Progenitor cell of endocrine pancreas (in vitro differentiated cells): ENCODE measurements around the gene C20orf144. TPM values are rescaled to one million over a fixed set of nuclear protein-coding genes. Genes with fewer than 3 reads are reported as not detected.

Source experiments
- DNase-seq: peaks from one replicate; pipeline ENCODE4 v3.0.0; 2021; ENCODE audit warnings: low spot score; ENCODE audit not compliant: unreplicated experiment
- H3K27ac Mint-ChIP-seq: 2 replicates; pipeline ENCODE4 v1.8.0; 2021; ENCODE audit warnings: mild to moderate bottlenecking, moderate library complexity, mixed read lengths
- H3K27me3 Mint-ChIP-seq: 2 replicates; pipeline ENCODE4 v1.8.0; 2021; ENCODE audit warnings: mixed read lengths
- H3K36me3 Mint-ChIP-seq: 2 replicates; pipeline ENCODE4 v1.8.0; 2022; ENCODE audit warnings: mixed read lengths; ENCODE audit not compliant: insufficient read depth
- H3K4me1 Mint-ChIP-seq: 2 replicates; pipeline ENCODE4 v1.8.0; 2021; ENCODE audit warnings: low read depth, mixed read lengths
- H3K4me3 Mint-ChIP-seq: 2 replicates; pipeline ENCODE4 v1.8.0; 2021; ENCODE audit warnings: low read depth, mild to moderate bottlenecking, moderate library complexity, mixed read lengths
- H3K9me3 Mint-ChIP-seq: 2 replicates; pipeline ENCODE4 v1.8.0; 2021; ENCODE audit warnings: low read depth, mixed read lengths
- long read RNA-seq: library from polyadenylated mRNA; unstranded; transcript quantifications from one replicate; pipeline ENCODE4 v2.0.0, GENCODE V29; 2020
- total RNA-seq: library from RNA; stranded (reverse); gene quantifications from 2 replicates; pipeline ENCODE4 v1.2.1, GENCODE V29; 2021
- TF ChIP-seq, protein P1 (sequence below): fragments of 200-600 bp; sonication (generic); IDR thresholded peaks from one replicate; pipeline ENCODE4 v1.5.0; 2021; ENCODE audit warnings: antibody characterized with exemption, mild to moderate bottlenecking; ENCODE audit not compliant: unreplicated experiment

The C20orf144 gene
- 0.27 TPM in 1 of 2 replicates, not detected in the other for total RNA-seq
- long read RNA-seq: 0 reads

DNA sequence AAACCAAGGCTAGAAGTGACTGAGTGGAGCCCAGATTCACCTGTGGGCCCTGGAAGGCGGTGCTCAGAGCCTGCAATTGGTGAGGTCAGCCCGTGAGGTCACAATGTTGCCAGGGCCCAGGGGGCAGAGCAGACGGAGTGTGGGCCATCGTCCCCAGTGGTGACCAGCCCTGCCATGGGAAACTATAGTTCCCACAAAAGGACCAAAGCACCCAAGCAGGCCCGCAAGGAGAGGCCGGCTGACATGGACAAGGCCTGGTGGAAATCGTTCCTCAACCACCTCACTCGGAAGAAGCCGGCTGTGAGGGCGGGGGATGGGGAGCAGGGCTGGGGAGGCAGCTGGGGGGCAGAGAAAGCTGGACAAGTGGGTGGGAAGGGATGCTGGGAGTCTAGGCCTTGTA is at the start of gene C20orf144:
Gene C20orf144 (plus strand): TSS at position 156 of the 400 bp plus-strand sequence. CDS start 19 bp downstream, at position 175.
- TF ChIP-seq, protein P1, sequence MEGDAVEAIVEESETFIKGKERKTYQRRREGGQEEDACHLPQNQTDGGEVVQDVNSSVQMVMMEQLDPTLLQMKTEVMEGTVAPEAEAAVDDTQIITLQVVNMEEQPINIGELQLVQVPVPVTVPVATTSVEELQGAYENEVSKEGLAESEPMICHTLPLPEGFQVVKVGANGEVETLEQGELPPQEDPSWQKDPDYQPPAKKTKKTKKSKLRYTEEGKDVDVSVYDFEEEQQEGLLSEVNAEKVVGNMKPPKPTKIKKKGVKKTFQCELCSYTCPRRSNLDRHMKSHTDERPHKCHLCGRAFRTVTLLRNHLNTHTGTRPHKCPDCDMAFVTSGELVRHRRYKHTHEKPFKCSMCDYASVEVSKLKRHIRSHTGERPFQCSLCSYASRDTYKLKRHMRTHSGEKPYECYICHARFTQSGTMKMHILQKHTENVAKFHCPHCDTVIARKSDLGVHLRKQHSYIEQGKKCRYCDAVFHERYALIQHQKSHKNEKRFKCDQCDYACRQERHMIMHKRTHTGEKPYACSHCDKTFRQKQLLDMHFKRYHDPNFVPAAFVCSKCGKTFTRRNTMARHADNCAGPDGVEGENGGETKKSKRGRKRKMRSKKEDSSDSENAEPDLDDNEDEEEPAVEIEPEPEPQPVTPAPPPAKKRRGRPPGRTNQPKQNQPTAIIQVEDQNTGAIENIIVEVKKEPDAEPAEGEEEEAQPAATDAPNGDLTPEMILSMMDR: no peak
- H3K27ac Mint-ChIP-seq: peak within 1 kb of the TSS; percentile 87
- H3K36me3 Mint-ChIP-seq: peaks cover 5% of the 10 kb centered on the region

DNA sequence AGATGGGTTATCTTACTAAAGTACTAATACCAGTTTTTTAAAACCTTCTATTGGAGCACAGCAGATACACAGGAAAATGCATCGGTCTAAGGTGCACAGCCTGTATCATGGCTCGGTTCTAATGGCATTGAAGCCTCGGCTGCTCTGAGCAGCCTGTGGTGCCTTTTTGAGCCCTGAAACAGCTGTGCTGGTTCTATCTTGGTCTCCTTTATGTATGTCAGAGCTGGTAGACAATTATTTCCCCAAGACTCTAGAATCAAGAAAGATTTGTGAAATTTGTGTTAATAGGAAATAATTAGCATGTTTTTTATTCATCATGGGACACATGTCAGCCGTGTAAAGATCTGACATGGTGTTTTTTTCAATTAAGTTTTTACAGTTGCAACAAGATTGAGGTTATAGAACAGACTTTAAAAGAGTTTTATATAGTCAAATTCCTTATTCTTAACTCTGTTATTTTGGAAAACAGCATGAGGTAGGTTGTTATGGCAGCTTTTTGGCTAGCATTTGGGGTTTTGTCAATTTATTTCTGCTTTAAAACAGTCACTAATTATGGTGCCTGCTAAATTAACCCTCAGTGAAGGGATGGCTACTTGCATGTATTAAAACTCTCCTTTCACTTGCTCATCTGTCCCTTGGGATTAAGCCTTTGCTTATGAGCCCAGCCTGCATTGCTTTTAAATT is 40.3 kb upstream of the C20orf144 start:
- DNase-seq: no peak
- Mint-ChIP-seq H3K4me3 (no peak overlapping the region), H3K27me3 (no peaks in the 10 kb centered on the region), H3K27ac (no peak overlapping the region), H3K36me3 (peaks cover 34% of the 10 kb centered on the region), H3K9me3 (no peaks in the 10 kb centered on the region), H3K4me1 (no peaks in the 10 kb centered on the region)
- TF ChIP-seq, protein P1: no peak

More for the DNA sequence above, at the start of gene C20orf144:
- DNase-seq: no peak
- H3K4me3 Mint-ChIP-seq: peak within 1 kb of the TSS; percentile 85
- peaks cover 11% of the 10 kb centered on the region for H3K4me1 Mint-ChIP-seq
- peaks cover 3% of the 10 kb centered on the region for H3K27me3 Mint-ChIP-seq
- no peaks in the 10 kb centered on the region for H3K9me3 Mint-ChIP-seq

DNA sequence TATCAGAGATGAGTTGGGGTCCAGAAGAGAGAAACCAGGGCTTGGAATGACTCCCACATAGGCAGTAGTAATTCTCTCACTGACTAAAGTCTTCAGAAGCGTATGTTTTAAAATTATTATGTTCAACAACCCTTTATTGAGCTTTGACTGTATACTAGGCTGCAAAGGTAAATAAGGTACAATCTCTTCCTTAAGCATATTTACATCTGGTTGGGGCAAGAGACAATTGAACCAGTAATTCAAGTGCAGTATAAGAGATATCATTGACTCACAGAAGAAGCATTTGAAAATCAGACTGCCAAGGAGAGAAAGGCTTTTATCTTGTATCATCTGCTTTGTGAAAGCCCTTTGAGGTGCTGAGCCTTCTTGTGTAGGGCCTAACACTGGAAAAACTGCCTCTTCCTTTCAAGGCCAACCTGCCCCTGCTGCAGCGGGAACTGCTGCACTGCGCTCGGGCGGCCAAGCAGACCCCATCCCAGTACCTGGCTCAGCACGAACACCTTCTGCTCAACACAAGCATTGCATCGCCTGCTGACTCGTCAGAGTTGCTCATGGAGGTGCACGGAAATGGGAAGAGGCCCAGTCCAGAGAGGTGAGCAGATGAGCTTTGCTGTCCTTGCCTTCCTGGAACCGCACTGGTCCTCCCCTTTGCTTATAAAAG is 39.3 kb upstream of the C20orf144 start:
- DNase-seq: no peak
- Mint-ChIP-seq H3K4me3 (no peak overlapping the region), H3K9me3 (no peaks in the 10 kb centered on the region), H3K27me3 (no peaks in the 10 kb centered on the region), H3K4me1 (no peaks in the 10 kb centered on the region), H3K27ac (no peak overlapping the region), H3K36me3 (peaks cover 41% of the 10 kb centered on the region)
- TF ChIP-seq, protein P1: no peak

DNA sequence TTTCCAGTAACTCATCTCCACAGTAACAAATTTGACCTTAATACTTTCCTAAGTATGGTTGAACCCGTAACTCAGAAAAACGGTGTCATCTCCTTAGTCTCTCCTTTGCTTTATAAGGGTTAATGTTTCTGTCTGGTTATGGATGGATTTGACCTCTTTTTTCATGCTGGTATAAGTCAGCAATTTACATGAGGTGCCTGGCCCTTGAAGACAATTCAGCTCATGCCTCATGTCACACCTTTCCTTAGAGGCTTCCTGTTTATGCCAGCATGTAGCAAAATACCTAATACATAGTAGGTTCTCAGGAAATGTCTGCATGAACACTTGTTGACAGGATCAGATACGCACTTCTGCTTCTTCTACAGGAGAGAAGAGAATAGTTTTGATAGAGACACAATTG is 37.7 kb upstream of the C20orf144 start:
- TF ChIP-seq, protein P1: no peak
- Mint-ChIP-seq H3K27me3 (no peaks in the 10 kb centered on the region), H3K4me1 (no peaks in the 10 kb centered on the region), H3K4me3 (no peak overlapping the region), H3K9me3 (no peaks in the 10 kb centered on the region), H3K27ac (no peak overlapping the region), H3K36me3 (peaks cover 47% of the 10 kb centered on the region)
- DNase-seq: no peak

DNA sequence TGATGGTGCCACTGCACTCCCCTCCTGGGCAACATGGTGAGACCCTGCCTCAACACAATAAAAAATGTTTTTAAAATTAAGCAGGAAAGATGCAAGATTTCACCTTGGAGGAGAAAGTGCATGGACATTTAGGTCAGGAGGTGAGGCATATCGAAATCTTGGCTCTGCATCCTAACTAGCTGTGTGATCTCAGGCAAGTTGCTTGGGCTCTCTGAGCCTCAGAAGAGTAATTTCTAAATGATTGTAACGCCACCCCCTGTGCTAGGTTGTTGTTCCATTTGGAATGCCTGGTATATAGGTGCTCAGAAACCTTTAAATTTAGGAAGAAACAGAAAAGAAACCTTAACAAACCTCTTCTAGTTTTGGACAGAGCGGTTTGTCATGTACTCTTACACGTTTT is 35.9 kb upstream of the C20orf144 start:
- TF ChIP-seq, protein P1: no peak
- H3K4me3 Mint-ChIP-seq: no peak overlapping the region
- no peak for DNase-seq
- H3K27ac Mint-ChIP-seq: no peak overlapping the region
- no peaks in the 10 kb centered on the region for H3K9me3 Mint-ChIP-seq
- H3K27me3 Mint-ChIP-seq: no peaks in the 10 kb centered on the region
- no peaks in the 10 kb centered on the region for H3K4me1 Mint-ChIP-seq
- peaks cover 52% of the 10 kb centered on the region for H3K36me3 Mint-ChIP-seq
